SU-DHL-6 (cell line): ENCODE results near the gene HNRNPLL.

Experiments used
- H2AFZ ChIP-seq: fragments of 200-600 bp; sonication (generic); 2 replicates; pipeline ENCODE4 v1.6.1; 2014; ENCODE audit warnings: low read depth, mild to moderate bottlenecking, moderate library complexity, mixed read lengths, antibody characterized with exemption, low read length; ENCODE audit not compliant: severe bottlenecking
- H3F3A ChIP-seq: fragments of 200-600 bp; shearing (Covaris generic); 2 replicates; pipeline ENCODE4 v1.6.0; 2016; ENCODE audit warnings: antibody characterized with exemption, mild to moderate bottlenecking; ENCODE audit not compliant: insufficient read depth
- H3K27ac ChIP-seq: fragments of 200-600 bp; sonication (generic); 2 replicates; pipeline ENCODE4 v1.5.1; 2016; ENCODE audit warnings: low read depth, mild to moderate bottlenecking, low read length, moderate library complexity, mixed read lengths
- H3K27me3 ChIP-seq: fragments of 200-600 bp; sonication (generic), shearing (Covaris generic); 2 replicates; pipeline ENCODE4 v1.6.0; 2014; ENCODE audit warnings: mild to moderate bottlenecking, low read length
- H3K36me3 ChIP-seq: fragments of 200-600 bp; sonication (generic); 2 replicates; pipeline ENCODE4 v1.6.1; 2014; ENCODE audit warnings: mild to moderate bottlenecking, low read length, mixed read lengths
- H3K4me2 ChIP-seq: fragments of 300-600, 200-600 bp; shearing (Covaris generic), sonication (generic); 2 replicates; pipeline ENCODE4 v1.6.0; 2014; ENCODE audit warnings: low read length, low read depth, mild to moderate bottlenecking; ENCODE audit not compliant: poor library complexity, severe bottlenecking
- H3K4me3 ChIP-seq: fragments of 200-600 bp; sonication (generic); 2 replicates; pipeline ENCODE4 v1.5.1; 2014; ENCODE audit warnings: antibody characterized with exemption, low read length, mild to moderate bottlenecking, mixed read lengths; ENCODE audit not compliant: insufficient read depth, poor library complexity, severe bottlenecking
- H3K79me2 ChIP-seq: fragments of 200-600 bp; sonication (generic); 2 replicates; pipeline ENCODE4 v1.6.1; 2014; ENCODE audit warnings: mild to moderate bottlenecking, low read length, moderate library complexity; ENCODE audit not compliant: insufficient read depth
- H3K9ac ChIP-seq: fragments of 200-600 bp; sonication (generic); 2 replicates; pipeline ENCODE4 v1.7.0; 2014; ENCODE audit warnings: mild to moderate bottlenecking, low read length
- H3K9me2 ChIP-seq: fragments of 200-600 bp; sonication (generic); replicated peaks from 2 replicates; pipeline ENCODE4 v1.6.1; 2014; ENCODE audit warnings: low read length; ENCODE audit not compliant: insufficient read depth
- H3K9me3 ChIP-seq: fragments of 200-600 bp; sonication (generic); 2 replicates; pipeline ENCODE4 v1.6.1; 2014; ENCODE audit warnings: low read length, mixed read lengths; ENCODE audit not compliant: insufficient read depth
- H4K20me1 ChIP-seq: fragments of 200-600 bp; sonication (generic); 2 replicates; pipeline ENCODE4 v1.6.1; 2014; ENCODE audit warnings: low read depth, mild to moderate bottlenecking, antibody characterized with exemption, low read length, moderate library complexity, mixed read lengths
- CTCF ChIP-seq: fragments of 200-600 bp; sonication (generic); IDR thresholded peaks from one replicate; pipeline ENCODE4 v1.5.1; 2017; ENCODE audit warnings: antibody characterized with exemption, mild to moderate bottlenecking, low read length, moderate library complexity; ENCODE audit not compliant: insufficient read depth, poor library complexity, severe bottlenecking
- EZH2phosphoT487 ChIP-seq: fragments of 200-600 bp; sonication (generic), shearing (Covaris generic); conservative IDR thresholded peaks from 2 replicates; pipeline ENCODE4 v1.6.1; 2018; ENCODE audit warnings: mild to moderate bottlenecking, antibody characterized with exemption, low read length, moderate library complexity, mixed read lengths

The HNRNPLL gene

GRCh38 chr2:38590053-38590452, 12.7 kb downstream of the HNRNPLL start:
- Histone ChIP-seq H3K9me2 (no peaks in the 10 kb centered on the region), H3F3A (no peaks in the 10 kb centered on the region), H4K20me1 (no peaks in the 10 kb centered on the region; the same call in 1 of the 2 replicates), H2AFZ (no peak overlapping the region), H3K79me2 (no peaks in the 10 kb centered on the region), H3K4me3 (no peak overlapping the region), H3K9me3 (no peaks in the 10 kb centered on the region), H3K9ac (no peak overlapping the region), H3K36me3 (no peaks in the 10 kb centered on the region), H3K27me3 (no peaks in the 10 kb centered on the region), H3K27ac (no peak overlapping the region), H3K4me2 (no peak overlapping the region)
- TF ChIP-seq CTCF, result no peak
- TF ChIP-seq EZH2phosphoT487, result no peak

- Histone ChIP-seq H3K36me3 (no peaks in the 10 kb centered on the region), H3K4me3 (no peak overlapping the region), H3K9me2 (no peaks in the 10 kb centered on the region), H3K79me2 (no peaks in the 10 kb centered on the region), H3F3A (no peaks in the 10 kb centered on the region), H3K9ac (no peak overlapping the region), H3K9me3 (no peaks in the 10 kb centered on the region), H3K27me3 (no peaks in the 10 kb centered on the region), H3K27ac (no peak overlapping the region), H2AFZ (no peak overlapping the region), H3K4me2 (no peak overlapping the region), H4K20me1 (no peaks in the 10 kb centered on the region)
- TF ChIP-seq EZH2phosphoT487 (no peak), CTCF (no peak)
These were observed 15.8 kb downstream of the HNRNPLL start for GRCh38 chr2:38586931-38587330.

- no peak overlapping the region for H3K4me2 ChIP-seq
- no peak overlapping the region for H3K9ac ChIP-seq
- no peaks in the 10 kb centered on the region for H4K20me1 ChIP-seq
- H3K4me3 ChIP-seq, result no peak overlapping the region
- TF ChIP-seq CTCF (no peak), EZH2phosphoT487 (no peak)
- no peak overlapping the region for H2AFZ ChIP-seq
- H3K9me3 ChIP-seq, result no peaks in the 10 kb centered on the region
- no peaks in the 10 kb centered on the region for H3F3A ChIP-seq
- H3K27ac ChIP-seq, result no peak overlapping the region
- H3K36me3 ChIP-seq, result no peaks in the 10 kb centered on the region
- H3K9me2 ChIP-seq, result no peaks in the 10 kb centered on the region
- no peaks in the 10 kb centered on the region for H3K79me2 ChIP-seq
- no peaks in the 10 kb centered on the region for H3K27me3 ChIP-seq
These were observed 17.8 kb downstream of the HNRNPLL start for GRCh38 chr2:38584881-38585280.

- Histone ChIP-seq H3F3A (no peaks in the 10 kb centered on the region), H3K4me2 (no peak overlapping the region), H4K20me1 (no peaks in the 10 kb centered on the region), H3K4me3 (no peak overlapping the region), H3K27ac (no peak overlapping the region), H3K9me3 (no peaks in the 10 kb centered on the region), H3K9me2 (no peaks in the 10 kb centered on the region), H2AFZ (no peak overlapping the region), H3K36me3 (no peaks in the 10 kb centered on the region), H3K27me3 (no peaks in the 10 kb centered on the region), H3K79me2 (no peaks in the 10 kb centered on the region), H3K9ac (no peak overlapping the region)
- TF ChIP-seq CTCF (no peak), EZH2phosphoT487 (no peak)
These were observed 18.7 kb downstream of the HNRNPLL start for GRCh38 chr2:38583994-38584393.
